ENCODE results near the gene SLC44A4. TPM values are rescaled to one million over a fixed set of nuclear protein-coding genes. Genes with fewer than 3 reads are reported as not detected.
A peak's percentile ranks its signal among the peaks of the same experiment; 100 is the strongest.

SLC44A4 gene
- total and polyA plus RNA-seq, 9 of the 15 experiments (the other 6 are each of a cell fraction or from before 2014, with no cell fraction given) = 7.9 to 18.6 (median 11.2) TPM

DNA sequence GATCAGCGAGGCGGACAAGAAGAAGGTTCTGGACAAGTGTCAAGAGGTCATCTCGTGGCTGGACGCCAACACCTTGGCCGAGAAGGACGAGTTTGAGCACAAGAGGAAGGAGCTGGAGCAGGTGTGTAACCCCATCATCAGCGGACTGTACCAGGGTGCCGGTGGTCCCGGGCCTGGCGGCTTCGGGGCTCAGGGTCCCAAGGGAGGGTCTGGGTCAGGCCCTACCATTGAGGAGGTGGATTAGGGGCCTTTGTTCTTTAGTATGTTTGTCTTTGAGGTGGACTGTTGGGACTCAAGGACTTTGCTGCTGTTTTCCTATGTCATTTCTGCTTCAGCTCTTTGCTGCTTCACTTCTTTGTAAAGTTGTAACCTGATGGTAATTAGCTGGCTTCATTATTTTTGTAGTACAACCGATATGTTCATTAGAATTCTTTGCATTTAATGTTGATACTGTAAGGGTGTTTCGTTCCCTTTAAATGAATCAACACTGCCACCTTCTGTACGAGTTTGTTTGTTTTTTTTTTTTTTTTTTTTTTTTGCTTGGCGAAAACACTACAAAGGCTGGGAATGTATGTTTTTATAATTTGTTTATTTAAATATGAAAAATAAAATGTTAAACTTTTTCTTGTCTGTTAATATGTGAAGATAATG is 49.0 kb downstream of the SLC44A4 start (continued):
- TF ChIP-seq ZMIZ1 (IDR thresholded peaks at IDR 0.05; ENCODE audit: low read depth in 2 of 2, low read length in 2 of 2) = no peak
- TF ChIP-seq SMAD1 (IDR thresholded peaks at IDR 0.05; ENCODE audit: low read depth, low read length, partially characterized antibody) = no peak
- no peak for TF ChIP-seq FIP1L1 (IDR thresholded peaks at IDR 0.05; ENCODE audit: low read depth, low read length, poor library complexity, severe bottlenecking)
- TF ChIP-seq TRIM25 (IDR thresholded peaks at IDR 0.05; ENCODE audit: borderline replicate concordance) = no peak
- no peak for TF ChIP-seq PHF20 (IDR thresholded peaks at IDR 0.05; ENCODE audit: partially characterized antibody)
- TF ChIP-seq ZNF431 (CRISPR knock-in tag; IDR thresholded peaks at IDR 0.05) = no peak
- no peak for TF ChIP-seq CBFA2T2 (conservative IDR thresholded peaks at IDR 0.05)
- TF ChIP-seq BCL6 (CRISPR knock-in tag; IDR thresholded peaks at IDR 0.05) = no peak
- TF ChIP-seq ATF6 (CRISPR knock-in tag; IDR thresholded peaks at IDR 0.05) = no peak
- TF ChIP-seq DIDO1 (tag; IDR thresholded peaks at IDR 0.05; ENCODE audit: low read depth) = no peak
- 0 out of 2 replicates have a peak, but pooled peaks have one; percentile 37 for TF ChIP-seq ATF4 (CRISPR knock-in tag; IDR thresholded peaks at IDR 0.05)
- TF ChIP-seq NR2C1 (IDR thresholded peaks at IDR 0.05) = no peak
- no peak for TF ChIP-seq NR2C1 (tag; IDR thresholded peaks at IDR 0.05)
- no peak for TF ChIP-seq TAL1 (IDR thresholded peaks at IDR 0.05)
- TF ChIP-seq ZBED1 (IDR thresholded peaks at IDR 0.05) = peak; percentile 59; the same call in 1 of the 2 replicates
- TF ChIP-seq PHB2 (IDR thresholded peaks at IDR 0.05; ENCODE audit: low read depth) = no peak
- no peak for TF ChIP-seq RHOXF2B (CRISPR knock-in tag; conservative IDR thresholded peaks at IDR 0.05)
- no peak for TF ChIP-seq CHCHD3 (CRISPR knock-in tag; IDR thresholded peaks at IDR 0.05)
- no peak for TF ChIP-seq ZNF133 (CRISPR knock-in tag; IDR thresholded peaks at IDR 0.05)
- no peak for TF ChIP-seq SNIP1 (IDR thresholded peaks at IDR 0.05; ENCODE audit: low read depth)
